Mononuclear cell (primary cell): Measurements from ENCODE around the gene PSMG4. TPM values are rescaled to one million over a fixed set of nuclear protein-coding genes. Genes with fewer than 3 reads are reported as not detected.

Source experiments
- H3K27me3 ChIP-seq: 2 replicates; pipeline ENCODE4 v1.6.0; 2011; ENCODE audit warnings: low read length, control low read depth; ENCODE audit not compliant: insufficient read depth
- H3K4me1 ChIP-seq: 2 replicates; pipeline ENCODE4 v1.5.1; 2011; ENCODE audit warnings: mild to moderate bottlenecking, low read length, control low read depth; ENCODE audit not compliant: insufficient read depth
- H3K4me3 ChIP-seq: 2 replicates; pipeline ENCODE4 v1.5.1; 2011; ENCODE audit warnings: mild to moderate bottlenecking, low read length, moderate library complexity
- H3K9me3 ChIP-seq: 2 replicates; pipeline ENCODE4 v1.5.1; 2011; ENCODE audit warnings: low read depth, mild to moderate bottlenecking, control low read depth, low read length
- total RNA-seq: library from RNA; depleted of rRNA; stranded (reverse); fragments of >200 nt; gene quantifications from one replicate; pipeline ENCODE4 v1.2.3, GENCODE V29; 2012

PSMG4 gene
- total RNA-seq, 1 donor, result 11.8 TPM

GRCh38 chr6:3306848-3307247 lies 48.1 kb downstream of the PSMG4 start:
- no peaks in the 10 kb centered on the region for H3K27me3 ChIP-seq
- no peaks in the 10 kb centered on the region for H3K9me3 ChIP-seq
- H3K4me1 ChIP-seq, result no peaks in the 10 kb centered on the region
- H3K4me3 ChIP-seq, result no peak overlapping the region

GRCh38 chr6:3307436-3307835 lies 48.7 kb downstream of the PSMG4 start:
- no peak overlapping the region for H3K4me3 ChIP-seq

GRCh38 chr6:3308106-3308505 lies 49.4 kb downstream of the PSMG4 start:
- Histone ChIP-seq H3K4me3 (no peak overlapping the region), H3K4me1 (no peaks in the 10 kb centered on the region), H3K27me3 (no peaks in the 10 kb centered on the region), H3K9me3 (no peaks in the 10 kb centered on the region)

More at GRCh38 chr6:3307436-3307835, 48.7 kb downstream of the PSMG4 start:
- Histone ChIP-seq H3K4me1 (no peaks in the 10 kb centered on the region), H3K27me3 (no peaks in the 10 kb centered on the region), H3K9me3 (no peaks in the 10 kb centered on the region)

DNA sequence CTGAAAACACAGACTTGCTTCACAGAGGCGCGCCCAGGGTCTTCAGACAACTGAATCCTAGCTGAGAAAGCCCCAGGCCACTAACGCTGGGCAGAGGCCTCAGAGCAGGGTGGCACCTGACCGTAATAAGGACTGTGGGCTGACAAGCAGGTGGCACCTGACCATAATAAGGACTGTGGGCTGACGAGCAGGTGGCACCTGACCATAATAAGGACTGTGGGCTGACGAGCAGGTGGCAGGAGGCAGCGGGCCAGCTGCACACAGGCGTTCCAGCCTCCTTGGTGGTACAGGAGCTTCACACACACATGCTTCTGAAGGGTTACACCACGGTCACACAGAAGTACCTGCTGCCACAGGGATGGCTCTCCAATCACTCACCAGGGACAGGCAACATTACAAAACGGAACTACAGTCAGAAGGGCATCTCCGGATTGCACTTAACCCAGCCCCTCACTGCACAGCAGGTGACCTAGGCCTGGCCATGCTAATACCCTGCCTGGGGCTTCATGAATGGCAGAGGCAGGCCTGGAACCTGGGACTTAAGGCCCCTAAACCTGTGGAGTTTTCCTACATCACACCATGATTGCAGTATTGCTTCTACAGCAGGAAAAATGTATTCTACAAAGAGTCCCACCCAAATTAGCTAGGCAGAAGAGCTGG lies 50.8 kb downstream of the PSMG4 start:
- no peaks in the 10 kb centered on the region for H3K9me3 ChIP-seq
- no peak overlapping the region for H3K4me3 ChIP-seq
- no peaks in the 10 kb centered on the region for H3K4me1 ChIP-seq
- no peaks in the 10 kb centered on the region for H3K27me3 ChIP-seq

- H3K4me3 ChIP-seq, result no peak overlapping the region
- no peaks in the 10 kb centered on the region for H3K9me3 ChIP-seq
- H3K27me3 ChIP-seq, result no peaks in the 10 kb centered on the region
- H3K4me1 ChIP-seq, result no peaks in the 10 kb centered on the region
These were observed 51.3 kb downstream of the PSMG4 start for GRCh38 chr6:3310051-3310448.

DNA sequence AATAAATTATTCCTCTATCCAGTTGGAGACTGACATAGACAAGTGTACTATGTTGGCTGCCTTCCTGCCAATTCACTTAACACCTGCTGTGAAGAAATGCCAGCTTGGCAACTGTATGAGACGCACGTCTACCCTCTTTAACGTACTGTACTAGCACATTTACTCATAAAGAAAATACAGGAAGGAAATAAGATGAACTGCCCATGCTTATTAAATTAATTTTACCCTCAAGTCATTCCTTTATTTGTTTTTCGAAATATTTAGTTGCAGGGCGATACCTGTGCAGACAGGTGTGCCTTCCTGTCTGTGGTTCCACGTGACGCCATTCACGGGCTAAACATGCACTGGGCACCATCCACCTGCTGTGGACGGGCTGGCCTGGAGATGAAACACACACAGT lies 52.0 kb downstream of the PSMG4 start:
- Histone ChIP-seq H3K4me1 (no peaks in the 10 kb centered on the region), H3K4me3 (no peak overlapping the region), H3K27me3 (no peaks in the 10 kb centered on the region), H3K9me3 (no peaks in the 10 kb centered on the region)

- Histone ChIP-seq H3K27me3 (no peaks in the 10 kb centered on the region), H3K4me1 (no peaks in the 10 kb centered on the region), H3K9me3 (no peaks in the 10 kb centered on the region), H3K4me3 (no peak overlapping the region)
These were observed 53.1 kb downstream of the PSMG4 start for GRCh38 chr6:3311826-3312225.

- H3K9me3 ChIP-seq, result no peaks in the 10 kb centered on the region
- H3K27me3 ChIP-seq, result no peaks in the 10 kb centered on the region
- no peak overlapping the region for H3K4me3 ChIP-seq
- H3K4me1 ChIP-seq, result peaks cover 5% of the 10 kb centered on the region
These were observed 54.0 kb downstream of the PSMG4 start for GRCh38 chr6:3312604-3313231.

- Histone ChIP-seq H3K9me3 (no peaks in the 10 kb centered on the region), H3K4me3 (no peak overlapping the region), H3K27me3 (no peaks in the 10 kb centered on the region), H3K4me1 (peaks cover 15% of the 10 kb centered on the region)
These were observed 55.4 kb downstream of the PSMG4 start for GRCh38 chr6:3314176-3314575.

DNA sequence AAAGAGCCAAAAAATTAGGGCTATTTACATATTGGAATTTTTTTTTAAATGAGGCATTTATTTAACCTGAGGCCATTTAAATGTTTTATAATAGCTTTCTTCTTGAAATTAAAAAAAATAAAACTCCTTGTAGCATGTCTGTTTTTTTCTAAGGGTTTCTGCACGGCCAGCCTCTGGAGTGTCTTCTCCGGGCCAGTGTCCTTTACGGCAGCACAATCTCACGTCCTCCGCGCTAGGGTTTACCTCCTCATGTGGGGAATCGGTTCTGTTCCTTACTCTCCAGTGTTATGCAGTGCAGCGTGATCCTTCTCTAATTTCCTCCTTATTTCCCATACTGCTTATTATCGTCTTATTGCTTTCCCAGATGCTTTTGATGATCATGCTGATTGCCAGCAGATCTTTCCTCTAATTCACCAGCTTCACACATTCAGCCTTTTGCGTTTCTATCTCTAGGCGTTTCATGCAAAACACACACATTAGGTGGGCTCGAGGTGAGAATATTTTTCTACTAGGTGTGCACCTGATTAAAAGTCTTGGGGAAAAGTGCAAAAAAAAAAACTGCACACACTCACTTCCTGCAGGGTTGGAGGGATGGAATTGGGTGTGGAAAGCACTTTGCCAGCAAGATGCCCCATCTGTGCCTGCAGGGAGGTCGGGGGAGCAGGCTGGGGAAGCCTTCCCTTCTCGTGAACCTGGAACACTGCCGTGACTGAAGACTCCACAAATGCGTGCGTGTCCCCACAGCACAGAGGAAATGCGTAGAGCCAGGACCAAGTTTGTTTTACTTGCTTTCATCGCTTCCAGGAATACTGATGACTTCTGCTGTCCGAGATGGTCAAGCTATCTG lies 56.1 kb downstream of the PSMG4 start:
- Histone ChIP-seq H3K4me3 (no peak overlapping the region), H3K9me3 (no peaks in the 10 kb centered on the region), H3K4me1 (peaks cover 15% of the 10 kb centered on the region), H3K27me3 (no peaks in the 10 kb centered on the region)

GRCh38 chr6:3315841-3316240 lies 57.1 kb downstream of the PSMG4 start:
- Histone ChIP-seq H3K4me3 (no peak overlapping the region), H3K4me1 (peaks cover 15% of the 10 kb centered on the region), H3K9me3 (no peaks in the 10 kb centered on the region), H3K27me3 (no peaks in the 10 kb centered on the region)

- peaks cover 15% of the 10 kb centered on the region for H3K4me1 ChIP-seq
- H3K4me3 ChIP-seq, result no peak overlapping the region
- no peaks in the 10 kb centered on the region for H3K9me3 ChIP-seq
- H3K27me3 ChIP-seq, result no peaks in the 10 kb centered on the region
These were observed 57.6 kb downstream of the PSMG4 start for GRCh38 chr6:3316331-3316730.

- peaks cover 15% of the 10 kb centered on the region for H3K4me1 ChIP-seq
- H3K27me3 ChIP-seq, result no peaks in the 10 kb centered on the region
- H3K4me3 ChIP-seq, result no peak overlapping the region
- H3K9me3 ChIP-seq, result no peaks in the 10 kb centered on the region
These were observed 58.1 kb downstream of the PSMG4 start for GRCh38 chr6:3316818-3317217.
